AG04450 (cell line): ENCODE measurements around the gene KLHL25. TPM values are rescaled to one million over a fixed set of nuclear protein-coding genes. Genes with fewer than 3 reads are reported as not detected.

ENCODE experiments used
- CTCF ChIA-PET: fragments of 300-600, 350-600 bp; formaldehyde crosslinking; extraction: SDS; loops from one replicate; lab custom pipeline; 2022; ENCODE audit warnings: antibody characterized with exemption, inconsistent platforms; lab: Charles Lee
- POLR2A ChIA-PET: fragments of 350-600 bp; formaldehyde crosslinking; extraction: SDS; loops from one replicate; lab custom pipeline; 2021; ENCODE audit warnings: antibody characterized with exemption, inconsistent platforms; lab: Yijun Ruan, JAX
- DNase-seq: peaks from one replicate; pipeline ENCODE4 v3.0.0-alpha.2; 2011; ENCODE audit warnings: low read depth, low spot score
- H3K27ac ChIP-seq: one replicate; pipeline ENCODE4 v1.5.1; 2012; ENCODE audit warnings: low read depth, low read length, control low read depth
- H3K27me3 ChIP-seq: one replicate; pipeline ENCODE4 v1.6.0; 2012; ENCODE audit warnings: low read length; ENCODE audit not compliant: control insufficient read depth, insufficient read depth
- H3K4me3 ChIP-seq: 2 replicates; pipeline ENCODE4 v1.5.1; 2011; ENCODE audit warnings: mild to moderate bottlenecking, low read depth, low read length, control low read depth
- H3K9me3 ChIP-seq: 2 replicates; pipeline ENCODE4 v1.5.1; 2012; ENCODE audit warnings: low read length; ENCODE audit not compliant: control insufficient read depth, insufficient read depth
- CTCF ChIP-seq: IDR thresholded peaks from 2 replicates; pipeline ENCODE4 v1.5.1; 2011; ENCODE audit warnings: low read depth, low read length, control low read depth, inconsistent platforms
- polyA plus RNA-seq: library from polyadenylated mRNA; depleted of rRNA; stranded (reverse); fragments of >200 nt; gene quantifications from 2 replicates; pipeline ENCODE4 v1.2.3, GENCODE V29; 2011

Gene KLHL25
- polyA plus RNA-seq, 1 experiment, result 2.9 TPM

GRCh38 chr15:85825719-85826118 is 31.0 kb upstream of the KLHL25 start:
- no peak for DNase-seq
- Histone ChIP-seq H3K27me3 (peaks cover 6% of the 10 kb centered on the region), H3K4me3 (no peak overlapping the region), H3K9me3 (no peaks in the 10 kb centered on the region), H3K27ac (no peak overlapping the region)
- TF ChIP-seq CTCF, result no peak
- CTCF ChIA-PET, result interaction anchor here (0.6 to 1.8 kb wide), 2 partner anchors 15 to 1035 kb away, joined by 3 to 6 read pairs; no protein-coding TSS in a partner anchor
- POLR2A ChIA-PET, result no interaction called here

GRCh38 chr15:85825118-85825517 is 30.4 kb upstream of the KLHL25 start:
- Histone ChIP-seq H3K27ac (no peak overlapping the region), H3K4me3 (no peak overlapping the region), H3K27me3 (peaks cover 10% of the 10 kb centered on the region), H3K9me3 (no peaks in the 10 kb centered on the region)
- ChIA-PET CTCF (no interaction called here), POLR2A (no interaction called here)
- DNase-seq, result no peak
- no peak for TF ChIP-seq CTCF

- no peak for DNase-seq
- no peak overlapping the region for H3K27ac ChIP-seq
- no peak for TF ChIP-seq CTCF
- no peak overlapping the region for H3K4me3 ChIP-seq
- H3K9me3 ChIP-seq, result no peaks in the 10 kb centered on the region
- peaks cover 10% of the 10 kb centered on the region for H3K27me3 ChIP-seq
- POLR2A ChIA-PET, result no interaction called here
- CTCF ChIA-PET, result interaction anchor here (1.1 to 1.5 kb wide), 2 partner anchors 10 to 18 kb away, joined by 5 read pairs; no protein-coding TSS in a partner anchor
Observed at GRCh38 chr15:85821545-85821944, 26.8 kb upstream of the KLHL25 start.

GRCh38 chr15:85819938-85820337 is 25.2 kb upstream of the KLHL25 start:
- CTCF ChIA-PET, result interaction anchor here (0.8 kb wide), 1 partner anchor 11 kb away, joined by 3 read pairs; no protein-coding TSS in a partner anchor
- DNase-seq, result no peak
- POLR2A ChIA-PET, result no interaction called here
- no peak for TF ChIP-seq CTCF
- Histone ChIP-seq H3K9me3 (no peaks in the 10 kb centered on the region), H3K27ac (no peak overlapping the region), H3K4me3 (no peak overlapping the region), H3K27me3 (peaks cover 10% of the 10 kb centered on the region)

GRCh38 chr15:85813234-85813633 is 18.5 kb upstream of the KLHL25 start:
- no peak overlapping the region for H3K27ac ChIP-seq
- no peak for TF ChIP-seq CTCF
- H3K27me3 ChIP-seq, result peaks cover 3% of the 10 kb centered on the region
- ChIA-PET POLR2A (no interaction called here), CTCF (interaction anchor here (0.7 to 1.4 kb wide), 2 partner anchors 18 to 27 kb away, joined by 3 to 5 read pairs; no protein-coding TSS in a partner anchor)
- no peaks in the 10 kb centered on the region for H3K9me3 ChIP-seq
- no peak overlapping the region for H3K4me3 ChIP-seq
- no peak for DNase-seq
